Ovary (tissue), 3 donors: ENCODE results near the gene CACNA1C.

Experiments
- CTCF ChIP-seq, 3 donors: fragments of 450-650 bp in 2 of 3; fragments of 200-600 bp in 1 of 3; IDR thresholded peaks; one replicate each; pipeline versions ENCODE4 v1.5.1 to v1.8.0; 2016 to 2022; ENCODE audit warnings: antibody characterized with exemption in 3 of 3, mild to moderate bottlenecking in 1 of 3
- POLR2A ChIP-seq: fragments of 450-650 bp; IDR thresholded peaks from one replicate; pipeline ENCODE4 v1.6.1; 2017; ENCODE audit warnings: antibody characterized with exemption, mild to moderate bottlenecking, moderate library complexity
- donor health status: DM: no; HTN: no; CAD: no.

GRCh38 chr12:2052826-2053678, at the start of gene CACNA1C:
- TF ChIP-seq POLR2A (no peak), CTCF (IDR thresholded peaks at IDR 0.05) (peak in 1 of 3 donors; percentile 32)
